NCI-H2196 (cell line): ENCODE measurements around the gene PTX3.

Experiments
- DNase-seq: peaks from one replicate; lab custom pipeline; 2025; ENCODE audit not compliant: unreplicated experiment; lab: John Stamatoyannopoulos, UW

The PTX3 gene

DNA sequence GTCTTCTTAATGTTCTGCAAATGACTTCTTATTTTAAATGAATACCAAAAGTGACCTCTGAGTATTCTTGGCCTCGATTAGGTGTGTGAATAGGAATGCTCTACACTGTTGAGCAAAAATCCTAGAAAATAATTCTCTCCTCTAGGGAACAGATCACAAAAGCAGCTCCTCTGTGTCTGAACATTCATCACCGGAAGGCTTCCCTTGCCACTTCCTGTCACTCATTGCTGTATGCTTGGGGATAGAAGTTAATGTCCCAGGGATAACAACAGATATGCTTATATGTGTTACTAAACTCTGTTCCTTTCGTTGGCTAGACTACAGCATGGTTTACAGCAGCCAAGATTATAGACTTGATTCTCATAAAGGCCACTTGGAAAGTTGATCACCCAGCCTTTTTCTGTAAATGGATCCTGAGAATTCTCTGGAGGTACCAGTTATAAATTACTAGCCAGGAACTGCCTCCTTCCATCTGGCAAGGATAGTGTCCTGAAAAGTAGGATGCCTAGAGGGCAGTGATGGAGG, 16.0 kb upstream of the PTX3 start:
- DNase-seq: no peak

- no peak for DNase-seq
Observed at GRCh38 chr3:157423337-157423736, 13.3 kb upstream of the PTX3 start.

GRCh38 chr3:157427901-157428300, 8.7 kb upstream of the PTX3 start:
- no peak for DNase-seq

DNA sequence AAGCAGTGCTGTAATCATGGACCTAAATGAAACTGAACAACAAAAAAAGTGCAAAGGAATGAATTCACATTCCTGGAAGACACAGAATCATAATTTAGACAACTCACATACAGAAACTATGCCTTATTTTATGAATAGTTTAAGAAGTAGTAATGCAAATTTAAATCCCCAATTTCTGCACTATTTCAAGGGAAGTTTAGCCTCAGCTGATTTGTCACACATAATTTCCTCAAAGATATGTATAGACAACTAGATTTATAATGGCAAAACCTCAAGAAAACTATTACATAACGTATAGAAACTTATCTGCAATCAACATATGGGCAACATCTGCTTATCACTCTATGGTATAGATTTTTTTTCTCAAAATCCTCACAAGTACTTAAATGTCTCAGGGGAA, 7.8 kb upstream of the PTX3 start:
- no peak for DNase-seq

DNA sequence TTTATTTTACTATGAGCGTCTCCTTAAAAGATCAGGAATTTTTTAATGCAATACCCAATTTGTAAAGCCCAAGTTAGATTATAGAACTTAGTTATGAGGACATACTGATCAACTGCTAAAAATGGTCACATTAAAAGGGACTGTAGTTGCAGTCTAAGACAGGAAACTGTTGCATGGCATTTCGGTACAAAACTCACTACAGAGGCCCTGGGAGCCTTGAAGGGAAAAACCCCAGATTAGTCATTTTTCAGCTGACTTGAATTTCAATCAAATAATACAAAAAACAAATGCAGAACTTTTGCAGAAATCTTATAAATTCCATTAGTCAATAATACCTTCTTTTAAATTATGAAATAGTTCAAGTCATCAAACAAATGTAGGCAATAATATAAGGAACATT, 6.9 kb upstream of the PTX3 start:
- no peak for DNase-seq

GRCh38 chr3:157438194-157438730, 1.6 kb downstream of the PTX3 start:
- DNase-seq: no peak

GRCh38 chr3:157441102-157441624, 4.5 kb downstream of the PTX3 start:
- DNase-seq: no peak

DNA sequence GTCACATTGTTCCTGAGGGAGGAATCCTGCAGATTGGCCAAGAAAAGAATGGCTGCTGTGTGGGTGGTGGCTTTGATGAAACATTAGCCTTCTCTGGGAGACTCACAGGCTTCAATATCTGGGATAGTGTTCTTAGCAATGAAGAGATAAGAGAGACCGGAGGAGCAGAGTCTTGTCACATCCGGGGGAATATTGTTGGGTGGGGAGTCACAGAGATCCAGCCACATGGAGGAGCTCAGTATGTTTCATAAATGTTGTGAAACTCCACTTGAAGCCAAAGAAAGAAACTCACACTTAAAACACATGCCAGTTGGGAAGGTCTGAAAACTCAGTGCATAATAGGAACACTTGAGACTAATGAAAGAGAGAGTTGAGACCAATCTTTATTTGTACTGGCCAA, 6.1 kb downstream of the PTX3 start:
- DNase-seq: no peak

DNA sequence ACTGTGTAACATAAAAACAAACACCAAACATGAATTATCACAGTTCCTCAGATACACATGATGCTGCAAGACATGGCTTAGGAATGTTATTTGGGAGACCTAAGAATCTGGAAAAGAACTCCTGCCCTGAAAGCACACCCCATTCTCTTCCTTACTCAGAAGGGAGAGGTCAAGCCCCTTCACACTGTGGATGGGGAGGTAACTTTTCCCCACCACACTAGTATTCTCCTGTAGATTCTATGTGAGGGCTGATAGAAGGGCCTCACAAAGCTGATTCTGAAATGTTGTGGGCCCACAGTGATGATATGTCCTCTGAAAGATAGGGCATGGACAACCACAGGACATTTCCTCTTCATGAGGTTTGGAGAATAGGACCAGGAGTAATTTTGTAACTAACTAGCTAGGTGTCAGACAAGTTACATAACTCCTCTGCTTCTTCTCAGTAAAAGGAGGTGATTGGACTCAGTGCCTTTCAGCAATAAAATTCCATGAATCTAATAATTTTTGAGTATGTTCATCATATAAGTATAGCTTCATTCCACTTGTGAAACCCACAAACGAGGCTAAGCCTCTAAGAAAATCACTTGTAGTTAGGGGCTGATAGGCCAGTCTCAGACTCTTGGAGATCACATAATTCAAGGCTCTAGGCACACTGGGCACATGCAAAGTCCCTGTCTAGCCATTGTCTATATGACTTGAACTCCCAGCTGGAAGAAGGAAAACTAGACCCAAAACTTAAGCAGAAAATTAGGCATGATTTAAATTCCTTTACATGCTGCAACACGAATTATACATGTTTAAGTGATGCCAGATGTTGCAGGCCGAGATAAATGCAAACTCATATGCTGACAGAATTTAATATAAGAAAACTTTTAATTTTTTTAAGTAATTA, 7.5 kb downstream of the PTX3 start:
- no peak for DNase-seq

DNA sequence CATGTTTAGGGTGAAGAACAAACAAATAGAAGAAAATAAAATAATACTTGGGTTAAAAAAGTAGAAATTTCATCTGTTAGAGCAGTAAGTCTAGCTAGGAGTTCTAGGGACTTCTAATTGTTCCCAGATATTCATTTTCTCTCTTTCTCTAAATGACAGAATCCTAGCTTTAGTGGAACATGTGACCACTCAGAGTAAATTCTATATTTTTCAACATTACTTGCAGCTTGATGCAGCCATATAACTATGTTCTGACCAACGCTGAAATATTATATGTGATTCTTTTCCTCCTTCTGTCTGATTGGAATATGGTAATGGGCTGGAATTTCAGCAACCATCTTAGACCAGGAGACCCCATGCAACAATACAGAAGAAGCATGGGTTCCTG, 8.1 kb downstream of the PTX3 start:
- no peak for DNase-seq

GRCh38 chr3:157445857-157446256, 9.2 kb downstream of the PTX3 start:
- no peak for DNase-seq

- no peak for DNase-seq
Observed at GRCh38 chr3:157447026-157447694, 10.5 kb downstream of the PTX3 start.

DNA sequence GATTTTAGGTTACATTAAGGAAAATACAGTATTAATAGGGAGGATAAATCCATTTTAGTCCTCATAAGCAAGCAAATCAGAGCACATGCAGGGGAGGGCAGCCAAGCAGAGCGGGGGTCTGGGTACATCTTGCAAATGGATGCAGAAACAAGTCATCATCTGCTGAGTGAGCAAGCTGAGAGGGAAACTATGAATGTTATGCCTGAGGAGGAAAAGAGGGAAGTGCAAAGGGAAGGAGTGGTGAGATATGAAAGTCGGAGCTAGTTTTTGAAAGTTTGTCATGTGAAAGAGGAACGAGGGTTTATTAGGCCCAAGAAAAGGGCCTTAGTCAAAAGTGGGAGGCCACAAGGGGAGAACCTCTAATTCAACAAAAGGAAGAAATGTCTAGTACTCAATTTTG, 15.4 kb downstream of the PTX3 start:
- DNase-seq: no peak

DNA sequence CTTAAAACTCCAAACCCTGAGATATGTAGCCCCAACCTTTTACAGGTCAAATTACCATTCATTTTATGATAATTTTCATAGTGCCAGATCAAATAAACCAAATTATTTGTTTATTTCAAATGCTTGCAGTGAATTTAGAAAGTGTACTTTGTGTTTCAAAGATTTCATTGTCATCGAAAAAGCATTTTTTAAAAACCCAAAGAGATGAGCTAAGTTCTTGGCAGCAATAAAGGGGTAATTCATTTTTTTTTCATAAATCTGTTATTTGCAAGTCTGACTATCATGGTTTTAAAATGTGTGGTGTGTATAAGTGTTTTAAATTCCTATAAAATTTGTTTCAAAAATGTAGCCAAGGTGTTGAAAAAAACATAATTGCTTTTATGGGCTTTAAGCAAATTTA, 17.2 kb downstream of the PTX3 start:
- no peak for DNase-seq

DNA sequence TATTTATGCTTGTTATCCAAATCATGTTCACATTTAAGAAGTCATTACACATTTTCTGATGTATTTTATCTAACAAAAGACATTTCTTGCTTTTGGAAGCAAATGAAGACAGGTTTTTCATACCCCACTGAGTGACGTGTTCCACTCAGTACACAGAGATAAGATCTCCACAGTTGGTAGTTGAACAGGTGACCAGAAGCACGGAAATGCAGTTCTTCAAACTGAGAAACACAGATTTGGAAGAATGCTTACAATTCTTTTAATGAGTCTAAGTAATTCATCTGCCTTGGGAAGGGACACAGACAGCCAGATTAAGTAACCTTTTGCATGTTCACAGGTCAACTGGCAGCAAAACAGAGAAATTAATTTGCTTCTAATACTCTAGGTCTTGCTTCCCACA, 23.1 kb downstream of the PTX3 start:
- no peak for DNase-seq

GRCh38 chr3:157460253-157460652, 23.6 kb downstream of the PTX3 start:
- no peak for DNase-seq

GRCh38 chr3:157463816-157464215, 27.2 kb downstream of the PTX3 start:
- DNase-seq: no peak

DNA sequence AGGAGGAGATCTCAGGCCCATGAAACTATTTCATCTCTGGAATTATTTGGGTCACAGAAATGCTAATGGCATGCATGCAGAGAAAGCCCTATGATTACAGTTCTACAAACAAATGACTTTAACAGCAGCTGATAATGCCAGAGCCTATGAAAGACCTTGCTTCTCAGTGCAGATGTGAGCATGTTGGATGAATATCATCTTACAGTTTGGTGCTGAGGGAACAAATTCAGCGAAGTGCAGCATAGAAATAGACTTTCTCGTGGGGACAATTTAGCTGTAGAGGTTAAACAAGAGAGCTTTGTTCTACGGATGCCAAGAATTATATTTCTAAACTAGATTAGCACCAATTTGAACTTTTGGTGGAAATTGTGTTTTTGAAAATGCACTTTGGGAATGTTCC, 27.7 kb downstream of the PTX3 start:
- DNase-seq: no peak

GRCh38 chr3:157465741-157466140, 29.1 kb downstream of the PTX3 start:
- no peak for DNase-seq

DNA sequence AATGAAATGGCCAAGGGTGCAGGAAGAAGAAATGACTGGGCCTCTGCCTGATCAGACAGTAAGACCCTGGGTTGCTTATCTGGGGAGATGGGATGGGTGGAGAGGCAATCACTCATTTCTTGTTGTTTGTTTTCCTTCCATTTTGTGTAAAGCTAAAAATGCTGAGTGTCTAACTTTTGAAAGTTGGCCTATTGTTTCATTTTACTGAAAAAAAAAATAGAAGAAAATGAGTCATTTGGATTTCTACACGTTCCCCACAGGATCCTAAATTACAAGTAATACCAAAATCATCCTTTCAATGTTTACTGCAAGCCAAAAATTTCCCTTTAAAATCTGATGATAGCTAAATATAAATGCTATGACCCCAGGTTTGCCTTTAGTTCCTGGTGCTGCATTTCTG, 30.6 kb downstream of the PTX3 start:
- no peak for DNase-seq

- no peak for DNase-seq
Observed at GRCh38 chr3:157469561-157470294, 33.1 kb downstream of the PTX3 start.
